Measurements from ENCODE around the gene UBN1. TPM values are rescaled to one million over a fixed set of nuclear protein-coding genes. Genes with fewer than 3 reads are reported as not detected.

Gene UBN1
- total and polyA plus RNA-seq, 2 of the 13 experiments (the other 11 are each of a cell fraction or from before 2014, with no cell fraction given), result 10.6 to 23.5 TPM

DNA sequence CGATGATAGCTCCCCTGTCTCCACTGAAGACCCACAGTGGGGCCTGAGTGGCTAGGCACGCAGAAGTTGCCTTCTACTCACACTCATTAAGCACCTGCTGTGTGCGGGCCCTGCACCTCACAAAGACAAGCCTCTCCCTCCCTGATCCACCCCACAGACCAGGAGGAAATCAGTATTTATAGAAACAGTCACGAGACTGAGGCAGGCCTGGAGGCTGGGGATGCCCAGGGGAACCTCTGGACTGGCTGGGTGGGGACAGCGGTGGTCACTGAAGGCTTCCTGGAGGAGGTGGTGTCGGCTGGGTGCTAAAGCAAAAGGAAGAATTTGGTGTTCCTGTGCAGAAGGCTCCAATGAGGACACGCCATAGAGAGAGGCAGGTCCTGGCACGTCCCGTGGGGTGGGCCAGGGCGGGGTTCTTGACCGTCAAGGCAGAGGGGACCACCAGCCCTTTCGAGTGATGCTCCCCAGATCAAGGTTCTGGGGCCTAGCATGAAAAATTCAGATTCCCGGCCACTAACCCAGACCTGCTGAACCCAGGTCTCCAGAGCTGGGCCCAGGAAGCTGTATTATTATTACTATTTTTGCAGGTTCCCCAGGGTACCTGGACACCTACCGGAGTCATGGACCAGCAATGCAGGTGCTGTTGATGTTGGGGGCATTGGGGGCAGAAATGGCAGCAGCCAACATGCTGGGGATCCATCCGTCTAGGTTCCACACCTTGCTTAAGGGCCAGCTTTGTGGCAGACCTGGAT is 66.7 kb downstream of the UBN1 start:
- Histone ChIP-seq H3K9ac (ENCODE audit: insufficient read depth, low read depth, low read length) (no peak overlapping the region), H3K27ac (ENCODE audit: extremely low read length, insufficient read depth, low read length) (no peak overlapping the region), H3K36me3 (replicated peaks in 1 of 2; ENCODE audit: control insufficient read depth in 1 of 2, insufficient read depth in 2 of 2, low read length in 2 of 2) (no peaks in the 10 kb centered on the region), H3K27me3 (ENCODE audit: control insufficient read depth in 1 of 2, insufficient read depth in 2 of 2, low read length in 2 of 2) (no peaks in the 10 kb centered on the region), H3K4me1 (ENCODE audit: insufficient read depth, low read length) (peaks cover 55% of the 10 kb centered on the region), H2AFZ (ENCODE audit: low read length) (no peak overlapping the region), H3K4me2 (ENCODE audit: low read depth, low read length) (no peak overlapping the region), H4K20me1 (ENCODE audit: insufficient read depth, low read length) (no peaks in the 10 kb centered on the region), H3K9me3 (ENCODE audit: low read length) (no peaks in the 10 kb centered on the region), H3K79me2 (ENCODE audit: insufficient read depth, low read length) (no peaks in the 10 kb centered on the region), H3K4me3 (replicated peaks in 1 of 3; ENCODE audit: insufficient read depth in 1 of 3, low read depth in 2 of 3, low read length in 3 of 3) (no peak overlapping the region)
- 87% methylated on average over 15 of the region's 15 CpGs for WGBS (ENCODE audit: low lambda C conversion rate)
- ChIA-PET POLR2A (interaction anchor here (1.5 kb wide), 1 partner anchor 35 kb away, joined by 3 read pairs; no protein-coding TSS in a partner anchor), CTCF (ENCODE audit: low intra/inter-chr PET ratio, low total read pairs) (no interaction called here)
- DNase-seq (ENCODE audit: low spot score), result no peak
- no peak for ATAC-seq
- no TSS peak for BruUV-seq (replicated peaks)
- intact Hi-C loops (cut with micrococcal nuclease; ENCODE audit: unreplicated experiment), result loop anchor here (5.0 kb wide), 1 partner anchor 33 kb away; no protein-coding TSS in a partner anchor
- no peak for TF ChIP-seq ELF4 (CRISPR knock-in tag; IDR thresholded peaks at IDR 0.05; ENCODE audit: borderline replicate concordance)
- no peak for TF ChIP-seq ZNF282 (IDR thresholded peaks at IDR 0.05; ENCODE audit: partially characterized antibody)
- no peak for TF ChIP-seq ZSCAN12 (CRISPR knock-in tag; IDR thresholded peaks at IDR 0.05)
- in situ Hi-C loops (cut with HindIII; ENCODE audit: extremely low pct_ligation_motif_present, low pct_unique_long_range_greater_than_20kb), result no loop called here
- no peak for FAIRE-seq

DNA sequence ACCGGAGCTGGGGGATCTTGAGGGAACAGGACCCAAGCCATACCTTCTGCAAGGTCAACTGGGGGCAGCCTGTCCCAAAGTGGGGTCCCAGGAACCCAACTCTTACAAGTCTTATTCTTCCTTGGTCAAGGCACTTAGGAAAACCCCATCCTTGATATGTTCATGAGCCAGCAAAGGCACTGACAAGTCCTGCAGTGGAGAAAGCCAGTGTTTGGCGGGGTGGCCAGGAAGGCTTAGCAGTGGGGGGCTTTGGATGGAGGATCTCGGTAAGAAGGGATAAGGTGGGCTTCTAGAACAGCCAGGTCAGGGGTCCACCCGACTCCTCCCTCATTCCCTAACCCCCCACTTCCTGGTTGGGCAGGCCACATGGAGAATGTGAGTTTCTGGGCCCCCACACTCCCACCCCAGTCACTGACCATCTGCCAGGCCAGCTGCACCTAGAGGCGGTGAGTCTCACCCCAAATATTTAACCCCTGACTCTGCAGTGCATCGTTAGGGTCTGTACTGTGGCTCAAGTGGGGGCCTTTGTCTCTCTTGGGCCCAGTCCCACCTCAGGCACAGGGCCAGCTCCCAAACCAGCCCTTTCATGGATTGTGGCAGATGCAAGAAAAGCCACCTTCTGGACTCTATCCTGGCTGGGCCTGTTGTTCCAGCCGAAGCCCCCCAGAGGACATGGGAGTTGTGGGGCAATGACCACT is 67.4 kb downstream of the UBN1 start:
- peak overlapping the region; percentile 21; the same call in 1 of the 2 replicates for H3K9ac ChIP-seq (ENCODE audit: insufficient read depth, low read depth, low read length)
- 94% methylated on average over 4 of the region's 7 CpGs for WGBS (ENCODE audit: low lambda C conversion rate)
- H3K4me3 ChIP-seq (replicated peaks in 1 of 3; ENCODE audit: insufficient read depth in 1 of 3, low read depth in 2 of 3, low read length in 3 of 3), result no peak overlapping the region
- no peaks in the 10 kb centered on the region for H3K36me3 ChIP-seq (replicated peaks in 1 of 2; ENCODE audit: control insufficient read depth in 1 of 2, insufficient read depth in 2 of 2, low read length in 2 of 2)
- H2AFZ ChIP-seq (ENCODE audit: low read length), result no peak overlapping the region
- H3K9me3 ChIP-seq (ENCODE audit: low read length), result no peaks in the 10 kb centered on the region
- H3K79me2 ChIP-seq (ENCODE audit: insufficient read depth, low read length), result no peaks in the 10 kb centered on the region
- no peak for DNase-seq (ENCODE audit: low spot score)
- ATAC-seq, result no peak; the same call in 2 of the 3 replicates
- peaks cover 50% of the 10 kb centered on the region for H3K4me1 ChIP-seq (ENCODE audit: insufficient read depth, low read length)
- intact Hi-C loops (cut with micrococcal nuclease; ENCODE audit: unreplicated experiment), result loop anchor here (5.0 kb wide), 1 partner anchor 33 kb away; no protein-coding TSS in a partner anchor
- no peaks in the 10 kb centered on the region for H4K20me1 ChIP-seq (ENCODE audit: insufficient read depth, low read length)
- ChIA-PET POLR2A (interaction anchor here (1.2 to 1.5 kb wide), 3 partner anchors 8 to 43 kb away, joined by 3 to 4 read pairs (median 3); partner anchors contain the start of gene SEC14L5), CTCF (ENCODE audit: low intra/inter-chr PET ratio, low total read pairs) (no interaction called here)
- no peak for FAIRE-seq
- H3K27ac ChIP-seq (ENCODE audit: extremely low read length, insufficient read depth, low read length), result peak overlapping the region; percentile 2
- in situ Hi-C loops (cut with HindIII; ENCODE audit: extremely low pct_ligation_motif_present, low pct_unique_long_range_greater_than_20kb), result no loop called here
- no TSS peak for BruUV-seq (replicated peaks)
- no peak overlapping the region for H3K4me2 ChIP-seq (ENCODE audit: low read depth, low read length)
- H3K27me3 ChIP-seq (ENCODE audit: control insufficient read depth in 1 of 2, insufficient read depth in 2 of 2, low read length in 2 of 2), result no peaks in the 10 kb centered on the region
- TF ChIP-seq, protein P1, sequence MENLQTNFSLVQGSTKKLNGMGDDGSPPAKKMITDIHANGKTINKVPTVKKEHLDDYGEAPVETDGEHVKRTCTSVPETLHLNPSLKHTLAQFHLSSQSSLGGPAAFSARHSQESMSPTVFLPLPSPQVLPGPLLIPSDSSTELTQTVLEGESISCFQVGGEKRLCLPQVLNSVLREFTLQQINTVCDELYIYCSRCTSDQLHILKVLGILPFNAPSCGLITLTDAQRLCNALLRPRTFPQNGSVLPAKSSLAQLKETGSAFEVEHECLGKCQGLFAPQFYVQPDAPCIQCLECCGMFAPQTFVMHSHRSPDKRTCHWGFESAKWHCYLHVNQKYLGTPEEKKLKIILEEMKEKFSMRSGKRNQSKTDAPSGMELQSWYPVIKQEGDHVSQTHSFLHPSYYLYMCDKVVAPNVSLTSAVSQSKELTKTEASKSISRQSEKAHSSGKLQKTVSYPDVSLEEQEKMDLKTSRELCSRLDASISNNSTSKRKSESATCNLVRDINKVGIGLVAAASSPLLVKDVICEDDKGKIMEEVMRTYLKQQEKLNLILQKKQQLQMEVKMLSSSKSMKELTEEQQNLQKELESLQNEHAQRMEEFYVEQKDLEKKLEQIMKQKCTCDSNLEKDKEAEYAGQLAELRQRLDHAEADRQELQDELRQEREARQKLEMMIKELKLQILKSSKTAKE (CRISPR knock-in tag; IDR thresholded peaks at IDR 0.05; ENCODE audit: borderline replicate concordance), result no peak
- TF ChIP-seq ZBTB42 (CRISPR knock-in tag; IDR thresholded peaks at IDR 0.05), result no peak
- no peak for TF ChIP-seq CCAR2 (optimal IDR thresholded peaks at IDR 0.05; ENCODE audit: low read depth, low read length)
- 0 out of 2 replicates have a peak, but pooled peaks have one; percentile 30 for TF ChIP-seq ZBTB7B (CRISPR knock-in tag; IDR thresholded peaks at IDR 0.05)
- TF ChIP-seq HOXA3 (CRISPR knock-in tag; IDR thresholded peaks at IDR 0.05), result no peak
- TF ChIP-seq HNF4G (IDR thresholded peaks at IDR 0.05; ENCODE audit: borderline replicate concordance, low read depth, low read length), result peak; percentile 41; the same call in 1 of the 2 replicates
- no peak for TF ChIP-seq HNF4G (CRISPR knock-in tag; IDR thresholded peaks at IDR 0.05; ENCODE audit: borderline replicate concordance, low read depth)
- no peak for TF ChIP-seq DPF2 (CRISPR knock-in tag; IDR thresholded peaks at IDR 0.05; ENCODE audit: borderline replicate concordance, low read depth)
- no peak for TF ChIP-seq ZNF224 (CRISPR knock-in tag; IDR thresholded peaks at IDR 0.05)
- no peak for TF ChIP-seq TCF7 (IDR thresholded peaks at IDR 0.05; ENCODE audit: low read depth)

All from HepG2 (cell line).